HG03354 (cell line): ENCODE measurements around the gene S1PR3.
A peak's percentile ranks its signal among the peaks of the same experiment; 100 is the strongest.

ENCODE experiments used
- ATAC-seq: cut with Tn5 transposase; IDR thresholded peaks from one replicate; pipeline ENCODE4 v1.9.1; 2021; ENCODE audit warnings: mild to moderate bottlenecking; ENCODE audit not compliant: unreplicated experiment, poor library complexity, severe bottlenecking

Gene S1PR3

DNA sequence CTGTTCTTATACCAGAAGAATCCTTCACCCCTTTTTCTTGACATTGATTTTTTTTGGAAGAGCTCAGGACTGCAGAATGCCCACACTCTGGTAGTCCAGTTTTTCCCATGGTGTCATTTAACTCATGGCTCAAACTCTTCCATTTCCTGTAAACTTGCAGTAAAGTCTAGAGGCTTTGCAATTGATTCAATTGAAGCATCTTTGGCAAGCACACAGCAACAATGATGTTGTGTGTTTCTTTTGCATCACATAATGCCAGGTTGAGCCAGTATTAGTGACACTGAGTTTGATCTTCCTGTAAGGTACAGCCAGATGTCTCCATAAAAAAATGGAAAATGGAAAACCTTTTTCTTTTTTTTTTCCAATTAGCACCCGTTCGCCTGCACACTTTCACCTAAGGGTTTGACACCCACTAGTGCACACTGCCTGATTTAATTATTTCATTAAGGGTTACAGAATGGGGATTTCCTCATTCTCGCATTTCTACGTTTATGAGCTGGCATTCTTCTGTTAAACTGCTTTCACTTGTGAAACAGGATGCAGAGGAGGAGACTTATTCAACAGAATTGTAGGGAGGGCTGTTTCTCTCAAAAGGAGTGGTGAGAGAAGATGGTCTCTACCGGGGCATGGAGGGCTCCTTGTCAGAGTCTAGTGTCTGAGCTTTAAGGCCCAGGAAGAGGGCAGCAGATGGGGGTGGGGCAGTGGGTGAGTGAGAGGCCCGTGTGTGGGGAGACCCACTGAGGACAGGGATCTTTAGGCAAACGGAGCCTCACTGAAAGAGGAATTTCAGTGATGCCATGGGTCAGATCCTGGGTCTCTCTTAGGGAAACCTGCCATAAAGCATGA is 2.2 kb upstream of the S1PR3 start:
- ATAC-seq: no peak

DNA sequence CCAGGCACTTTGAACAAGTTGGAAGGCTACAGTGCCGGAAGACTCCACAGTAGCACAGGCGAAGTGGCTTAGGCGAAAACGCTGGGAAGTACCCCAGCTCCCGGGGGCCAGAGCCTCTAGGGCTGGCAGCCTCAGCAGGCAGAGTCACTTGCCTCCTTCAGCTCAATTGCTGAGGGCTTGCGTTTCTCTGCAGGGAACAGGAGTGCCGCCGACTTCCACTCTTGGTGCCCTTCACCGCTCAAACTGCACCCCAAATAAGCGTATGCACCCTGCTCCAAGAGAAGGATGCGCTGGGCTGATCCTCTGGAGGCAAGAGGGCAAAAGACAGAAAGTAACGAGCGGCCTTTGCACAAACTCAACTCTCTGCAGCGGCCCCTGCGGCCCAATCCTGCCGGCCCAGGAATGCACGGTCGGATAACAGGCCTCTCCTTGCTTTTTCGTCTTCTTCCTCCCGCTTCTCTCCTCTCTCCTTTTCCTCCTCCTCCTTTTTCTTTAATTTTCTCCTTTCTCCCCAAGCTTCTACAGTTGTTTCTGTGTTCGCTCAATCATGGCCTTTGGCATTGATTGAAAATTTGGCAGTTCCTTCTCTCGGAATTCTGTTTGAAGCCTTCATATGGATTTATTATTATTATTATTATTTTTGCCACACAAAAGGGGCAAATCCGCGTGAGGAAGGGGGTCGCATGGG is 1.1 kb upstream of the S1PR3 start:
- no peak for ATAC-seq

DNA sequence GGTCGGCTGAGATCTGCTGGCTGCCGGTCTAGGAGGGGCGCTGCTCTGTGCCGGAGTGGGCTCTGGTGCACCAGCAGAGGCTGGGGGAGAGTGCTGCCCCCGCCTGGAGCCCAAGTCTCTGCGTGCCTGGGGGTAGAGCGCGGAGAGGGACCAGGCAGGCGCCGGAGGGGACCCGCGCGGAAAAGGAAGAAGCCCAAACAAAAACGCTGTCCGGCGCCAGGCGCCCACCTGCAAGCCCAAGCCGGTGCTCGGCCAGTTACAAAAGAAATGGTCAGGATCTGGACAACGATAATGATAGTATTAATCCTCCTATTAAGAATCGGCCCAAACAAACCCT is 571 bp upstream of the S1PR3 start:
- ATAC-seq: no peak

DNA sequence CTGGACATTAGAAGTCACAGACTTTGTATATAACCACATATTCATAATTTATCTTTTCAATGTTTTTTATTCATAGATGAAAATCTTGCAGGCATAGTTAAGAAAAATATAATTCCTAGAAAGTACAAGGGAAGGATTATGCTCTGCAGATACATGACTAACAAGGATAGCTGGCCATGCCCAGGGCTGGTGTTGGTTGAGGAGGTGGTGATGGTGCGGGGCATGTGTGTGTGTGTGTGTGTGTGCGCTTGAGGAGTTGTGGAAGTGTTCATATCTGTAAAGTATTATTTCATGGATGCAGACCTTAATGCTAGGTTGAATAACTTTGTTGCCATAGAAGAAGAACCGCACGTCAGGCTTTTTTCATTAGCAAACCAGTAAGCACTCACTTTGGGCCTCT is 1.3 kb downstream of the S1PR3 start:
- no peak for ATAC-seq

DNA sequence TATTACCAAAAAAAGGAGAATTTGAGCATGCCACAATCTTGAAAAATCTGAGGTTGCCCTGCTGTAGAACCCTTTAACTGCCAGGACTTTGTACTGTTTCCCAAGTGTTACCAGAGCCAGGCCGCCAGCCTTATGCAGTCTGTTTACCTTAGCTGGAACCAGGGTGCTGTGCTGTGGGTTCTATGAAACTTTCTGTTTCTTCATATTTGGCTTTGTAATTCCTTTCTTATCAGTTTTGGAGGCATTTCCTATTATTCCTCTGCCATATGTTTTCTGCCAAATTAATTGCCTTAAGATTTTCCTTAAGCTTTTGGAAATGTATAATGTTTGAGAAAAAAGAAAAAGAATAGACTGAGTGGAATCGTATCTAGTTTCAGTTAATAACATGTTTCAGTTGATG is 2.1 kb downstream of the S1PR3 start:
- ATAC-seq: no peak

DNA sequence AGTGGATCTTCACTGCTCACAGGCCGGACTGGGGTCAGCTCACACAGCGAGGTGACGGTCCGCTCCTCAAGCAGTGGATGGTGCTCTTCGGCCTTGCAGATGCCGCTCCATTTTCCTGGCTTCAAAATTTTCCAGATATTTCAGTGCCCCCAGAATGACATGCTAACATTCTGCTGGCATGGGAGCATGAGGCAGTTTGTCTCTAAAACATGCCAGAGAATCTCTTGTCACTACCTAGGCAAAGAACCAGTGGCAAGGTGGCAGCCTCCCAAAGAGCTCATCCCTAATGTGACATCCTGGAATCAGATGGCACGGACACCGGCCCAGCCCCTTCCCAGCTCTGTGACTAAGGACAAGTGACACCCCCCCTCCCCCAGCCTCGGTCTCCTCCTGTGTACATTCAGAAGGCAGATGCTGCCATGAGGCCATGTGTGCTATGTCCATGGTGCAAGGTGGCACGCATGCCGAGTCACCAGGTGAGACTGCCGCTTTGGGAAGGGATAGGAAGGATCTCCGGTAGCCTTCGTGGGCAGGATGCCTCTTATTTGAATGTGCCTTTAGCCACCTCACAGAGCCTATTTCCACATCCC is 2.7 kb downstream of the S1PR3 start:
- no peak for ATAC-seq

DNA sequence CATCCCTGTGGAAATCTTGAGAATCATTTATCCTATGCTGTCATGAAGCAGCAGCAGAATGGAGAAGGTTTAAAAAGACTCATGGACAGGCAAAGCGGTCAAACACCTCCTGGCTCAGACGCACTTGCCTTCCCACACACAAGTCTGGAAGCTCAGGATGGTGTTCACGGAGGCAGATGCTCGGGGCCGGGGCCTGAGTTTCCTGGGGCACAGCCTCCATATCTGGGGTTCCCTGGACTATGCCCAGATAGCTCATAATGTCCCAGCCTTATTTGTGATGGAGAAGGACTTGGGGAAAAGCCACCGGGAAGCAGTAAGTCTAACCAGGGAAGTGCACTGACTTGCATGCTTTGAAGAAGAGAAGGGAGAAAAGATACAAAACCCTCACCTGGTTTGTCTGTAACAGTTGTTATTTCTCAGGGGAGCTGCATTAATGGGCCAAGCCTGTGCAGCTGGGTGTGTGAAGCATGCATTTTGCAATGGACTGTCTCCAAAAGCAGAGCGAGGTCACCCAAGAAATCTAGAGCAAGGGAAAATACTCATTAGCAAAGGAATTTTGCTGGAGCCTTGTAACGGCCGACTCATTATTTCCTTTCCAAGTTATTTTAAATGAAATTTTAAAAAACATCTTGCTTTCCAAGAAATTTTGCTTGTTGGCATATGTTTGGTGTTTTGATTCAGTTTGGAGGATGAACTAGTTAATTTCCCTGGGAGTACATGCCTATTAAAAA is 3.4 kb downstream of the S1PR3 start:
- no peak for ATAC-seq

DNA sequence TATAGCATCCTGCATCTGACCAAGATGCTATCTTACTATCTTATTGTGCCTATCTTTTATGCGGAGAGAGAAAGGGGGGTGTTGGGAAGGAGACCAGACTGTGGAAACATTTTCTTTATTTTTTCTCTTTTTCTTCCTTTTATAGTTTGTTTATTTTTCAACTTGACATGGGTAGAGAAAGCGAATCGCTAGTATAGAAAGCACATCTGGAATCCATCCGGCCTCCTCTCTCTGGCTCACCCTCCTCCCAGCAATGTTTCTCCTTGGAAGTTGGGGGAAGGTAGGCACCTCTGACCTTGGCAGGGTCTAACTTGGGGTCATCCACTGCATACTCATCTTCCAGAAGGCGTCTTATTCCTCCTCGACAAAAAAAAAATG is 3.9 kb downstream of the S1PR3 start:
- no peak for ATAC-seq

DNA sequence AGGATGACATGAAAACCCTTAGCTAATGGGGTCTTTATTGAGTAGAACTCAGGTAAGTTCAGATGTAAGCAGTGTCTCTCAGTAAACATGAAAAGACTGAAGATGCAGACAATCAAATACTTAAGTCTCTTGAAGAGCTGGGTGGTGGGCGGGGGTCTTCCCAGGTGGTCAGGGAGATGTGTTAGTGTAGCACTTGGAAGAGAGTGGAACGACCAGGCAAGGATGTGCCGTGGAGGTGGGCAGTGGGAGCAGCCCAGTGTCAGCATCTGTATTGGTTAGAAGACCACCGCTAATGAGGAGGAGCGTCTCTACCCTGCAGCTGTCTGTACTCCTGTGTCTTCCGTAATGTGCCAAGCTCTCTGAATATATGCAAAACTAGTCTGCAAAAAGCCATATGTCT is 4.4 kb downstream of the S1PR3 start:
- no peak for ATAC-seq

DNA sequence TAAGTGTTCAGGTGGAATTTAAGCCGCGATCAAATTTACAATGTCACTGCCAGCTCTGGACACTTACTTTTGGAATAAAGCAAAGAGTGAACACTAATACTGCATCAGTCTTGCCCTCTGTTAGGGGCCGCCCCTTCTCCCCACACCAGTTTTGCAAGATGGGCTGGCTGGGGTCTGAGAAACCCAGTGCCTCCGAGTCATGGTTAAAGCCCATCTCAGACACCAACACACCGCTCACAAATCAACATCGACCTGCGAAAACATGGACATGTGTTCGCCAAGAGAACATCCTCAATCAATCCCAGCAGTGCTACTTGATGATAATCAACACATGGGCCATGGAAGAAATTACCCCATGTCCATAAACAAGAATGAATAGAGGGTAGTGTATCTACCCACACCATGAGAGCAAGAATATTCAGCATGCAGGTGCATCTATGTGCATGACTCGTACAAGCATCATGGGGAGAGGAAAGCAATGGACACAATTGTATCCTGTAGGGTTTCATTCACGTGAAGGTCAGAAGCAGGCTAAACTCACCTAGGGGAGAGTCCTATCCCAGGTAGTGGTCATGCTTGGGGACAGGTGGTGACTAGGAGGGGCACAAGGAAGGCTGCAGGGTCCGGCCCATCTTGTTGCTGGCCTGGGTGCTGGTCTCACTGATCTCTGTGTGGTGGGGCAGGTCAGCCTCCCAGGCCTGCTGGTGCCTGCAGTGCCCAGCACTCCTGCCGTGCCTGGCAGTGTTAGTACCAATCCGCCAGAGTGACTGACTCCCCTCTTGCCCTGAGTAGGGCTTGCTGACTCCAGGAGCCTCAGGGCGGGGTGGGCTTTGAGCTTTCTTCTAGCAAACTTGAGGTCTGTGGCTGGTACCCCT is 5.0 kb downstream of the S1PR3 start:
- ATAC-seq: no peak

DNA sequence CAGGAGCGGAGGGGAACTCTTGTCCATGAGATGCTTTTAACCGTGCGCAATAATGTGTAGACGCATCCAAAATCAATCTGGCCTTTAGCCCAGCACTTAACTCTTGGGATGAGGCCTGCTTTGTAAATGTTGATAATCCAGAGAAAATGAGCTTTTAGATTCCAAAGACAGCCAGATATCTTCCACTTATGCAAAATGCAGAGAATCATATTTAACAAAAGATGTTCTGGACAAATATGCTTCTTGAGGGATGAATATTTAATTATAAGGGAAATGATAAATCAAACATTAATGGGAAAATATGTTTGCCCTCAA is 5.6 kb downstream of the S1PR3 start:
- no peak for ATAC-seq

DNA sequence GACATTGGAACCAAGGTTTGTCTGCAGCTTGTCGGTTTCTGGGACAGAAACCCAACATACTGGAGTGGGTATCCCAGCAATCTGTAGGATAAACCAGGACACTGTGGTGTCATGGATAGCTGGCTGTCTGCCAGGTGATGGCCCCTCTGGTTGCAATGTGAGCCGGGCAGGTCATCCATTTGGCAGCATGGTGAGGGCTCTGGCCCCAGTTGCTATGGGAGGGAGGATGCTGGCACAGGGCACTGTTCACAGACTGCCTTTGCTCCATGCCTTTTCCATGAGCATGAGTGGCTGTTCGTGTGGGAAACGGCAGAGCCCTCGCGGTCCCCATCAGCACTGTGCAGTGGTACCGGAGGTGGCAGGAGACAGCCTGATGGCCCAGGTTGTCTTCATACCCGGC is 6.4 kb downstream of the S1PR3 start:
- ATAC-seq: no peak

DNA sequence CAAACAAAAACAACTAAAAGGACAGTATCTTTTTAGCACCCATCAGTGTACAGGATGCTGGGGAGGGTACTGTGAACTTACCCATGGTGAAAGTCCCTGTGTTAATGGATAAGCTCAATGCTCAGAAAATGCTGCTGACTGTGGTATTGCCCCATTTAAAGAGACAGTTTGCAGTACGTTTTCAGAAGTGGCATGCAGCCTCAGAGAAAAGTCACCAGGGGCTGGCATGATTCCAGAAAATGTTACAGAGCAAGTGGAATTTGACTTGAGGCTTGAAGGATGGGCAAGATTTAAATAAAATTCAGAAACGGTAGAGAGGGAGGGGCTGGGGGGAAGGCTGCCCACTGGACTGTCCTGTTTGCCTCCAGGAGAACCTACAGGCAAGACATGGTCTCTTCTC is 7.2 kb downstream of the S1PR3 start:
- no peak for ATAC-seq

DNA sequence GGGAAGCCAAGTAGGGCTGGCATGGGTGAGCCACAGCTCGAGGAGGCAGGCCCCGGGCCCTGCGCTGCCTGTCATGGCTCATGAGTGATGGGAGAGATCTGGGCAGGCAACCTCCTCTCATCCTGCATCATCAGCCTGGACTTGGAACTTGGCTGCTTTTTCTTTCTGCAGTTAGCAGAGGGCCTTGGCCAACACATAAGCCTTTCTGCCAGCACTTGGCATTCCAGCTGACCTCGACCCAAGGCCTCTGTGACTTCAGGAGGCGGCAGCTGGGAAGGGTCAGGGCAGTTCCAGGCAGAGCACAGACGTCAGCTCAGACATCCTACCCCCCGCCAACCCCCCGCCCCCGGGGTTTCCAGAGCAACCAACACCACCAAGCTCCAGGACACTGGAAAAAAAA is 7.6 kb downstream of the S1PR3 start:
- no peak for ATAC-seq

DNA sequence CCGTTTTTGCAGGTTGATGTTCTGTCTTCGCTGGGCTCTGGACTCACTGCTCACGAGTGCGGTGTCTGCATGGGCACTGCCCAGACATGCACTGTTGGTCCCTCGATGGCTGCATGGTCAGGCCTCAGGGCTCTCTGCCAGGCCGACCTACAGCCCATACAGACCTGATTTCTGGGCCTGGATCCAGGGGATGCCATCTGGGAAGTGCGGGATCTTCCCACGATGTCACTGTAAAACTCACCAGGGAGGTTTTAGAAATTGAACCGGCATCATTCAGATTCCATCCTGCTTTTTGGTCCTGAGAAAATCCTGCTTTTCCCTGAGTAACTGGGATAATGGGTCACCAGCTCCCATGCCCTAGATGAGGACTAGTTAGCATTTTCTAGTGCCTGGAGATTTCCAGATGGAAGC is 9.1 kb downstream of the S1PR3 start:
- ATAC-seq: no peak

DNA sequence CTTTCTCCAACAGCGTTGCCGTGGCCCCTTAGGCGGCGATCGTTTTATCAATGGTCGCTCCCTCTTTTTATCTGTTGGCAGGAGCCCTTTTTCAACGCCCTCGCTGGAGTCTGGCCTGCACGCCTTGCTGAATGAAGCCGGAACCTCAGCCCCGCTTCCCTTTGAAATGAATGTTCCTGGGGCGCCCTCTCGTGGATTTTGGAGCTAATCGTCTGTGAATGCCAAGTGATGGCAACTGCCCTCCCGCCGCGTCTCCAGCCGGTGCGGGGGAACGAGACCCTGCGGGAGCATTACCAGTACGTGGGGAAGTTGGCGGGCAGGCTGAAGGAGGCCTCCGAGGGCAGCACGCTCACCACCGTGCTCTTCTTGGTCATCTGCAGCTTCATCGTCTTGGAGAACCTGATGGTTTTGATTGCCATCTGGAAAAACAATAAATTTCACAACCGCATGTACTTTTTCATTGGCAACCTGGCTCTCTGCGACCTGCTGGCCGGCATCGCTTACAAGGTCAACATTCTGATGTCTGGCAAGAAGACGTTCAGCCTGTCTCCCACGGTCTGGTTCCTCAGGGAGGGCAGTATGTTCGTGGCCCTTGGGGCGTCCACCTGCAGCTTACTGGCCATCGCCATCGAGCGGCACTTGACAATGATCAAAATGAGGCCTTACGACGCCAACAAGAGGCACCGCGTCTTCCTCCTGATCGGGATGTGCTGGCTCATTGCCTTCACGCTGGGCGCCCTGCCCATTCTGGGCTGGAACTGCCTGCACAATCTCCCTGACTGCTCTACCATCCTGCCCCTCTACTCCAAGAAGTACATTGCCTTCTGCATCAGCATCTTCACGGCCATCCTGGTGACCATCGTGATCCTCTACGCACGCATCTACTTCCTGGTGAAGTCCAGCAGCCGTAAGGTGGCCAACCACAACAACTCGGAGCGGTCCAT is 10.0 kb downstream of the S1PR3 start:
- peak; percentile 85 for ATAC-seq

DNA sequence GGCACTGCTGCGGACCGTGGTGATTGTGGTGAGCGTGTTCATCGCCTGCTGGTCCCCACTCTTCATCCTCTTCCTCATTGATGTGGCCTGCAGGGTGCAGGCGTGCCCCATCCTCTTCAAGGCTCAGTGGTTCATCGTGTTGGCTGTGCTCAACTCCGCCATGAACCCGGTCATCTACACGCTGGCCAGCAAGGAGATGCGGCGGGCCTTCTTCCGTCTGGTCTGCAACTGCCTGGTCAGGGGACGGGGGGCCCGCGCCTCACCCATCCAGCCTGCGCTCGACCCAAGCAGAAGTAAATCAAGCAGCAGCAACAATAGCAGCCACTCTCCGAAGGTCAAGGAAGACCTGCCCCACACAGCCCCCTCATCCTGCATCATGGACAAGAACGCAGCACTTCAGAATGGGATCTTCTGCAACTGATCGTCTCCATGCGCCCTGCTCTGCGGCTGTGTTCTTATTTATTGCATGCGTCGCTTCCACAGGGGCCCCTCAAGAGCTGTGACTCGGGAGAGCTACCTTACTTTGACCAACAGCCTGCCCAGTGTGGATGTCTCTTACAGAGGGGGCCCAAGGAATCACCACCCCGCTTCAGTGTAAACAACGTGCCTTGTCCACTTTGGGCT is 10.8 kb downstream of the S1PR3 start:
- ATAC-seq: no peak

DNA sequence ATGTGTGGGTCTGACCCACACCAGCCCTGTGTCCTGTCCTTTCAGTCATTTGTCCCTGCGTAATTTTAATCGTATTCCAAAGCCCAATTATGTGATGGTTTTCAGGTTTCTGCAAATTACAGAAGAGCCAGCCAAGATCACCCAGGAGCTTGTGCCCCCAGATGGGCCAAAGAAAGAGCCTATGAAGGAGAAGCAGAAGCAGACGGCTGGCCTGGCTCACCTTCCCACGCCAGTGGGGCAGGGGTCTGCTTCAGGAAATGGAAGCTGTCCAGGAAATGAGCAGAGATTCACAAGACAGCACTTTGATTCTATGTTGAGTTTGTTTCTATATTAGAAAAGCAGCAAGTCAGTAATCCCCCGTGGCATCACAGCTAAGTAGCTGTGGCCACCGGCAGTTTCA is 11.7 kb downstream of the S1PR3 start:
- no peak for ATAC-seq
